Measurements from ENCODE around the gene SRGAP1.
"Not testable (repeated sequence)": the region's sequence is repeated elsewhere in the genome, so short reads cannot be mapped to it uniquely, and the experiment has no call there.

SRGAP1 gene

DNA sequence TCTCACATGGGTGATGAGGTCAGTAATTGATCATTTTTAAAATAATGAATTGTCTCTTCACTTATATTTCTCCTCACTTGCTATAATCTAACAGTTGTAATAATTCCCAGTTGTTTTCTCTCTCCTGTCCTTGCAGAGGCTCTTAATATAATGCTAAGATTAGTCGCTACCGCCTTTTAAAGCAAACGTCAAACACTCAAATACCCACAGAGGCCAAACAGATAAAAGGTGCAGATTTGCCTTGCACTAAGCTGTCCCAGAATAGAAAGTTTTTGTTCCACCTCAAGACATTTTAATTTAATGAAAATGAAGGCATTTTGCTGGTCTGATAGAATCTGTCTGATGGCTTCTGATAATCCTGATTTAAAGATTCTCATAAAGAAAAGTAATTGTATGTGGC is 218.6 kb downstream of the SRGAP1 start:
- Histone ChIP-seq H4K20me1 (no peaks in the 10 kb centered on the region), H3K27me3 (no peaks in the 10 kb centered on the region), H3K4me1 (no peaks in the 10 kb centered on the region), H3K9me3 (no peaks in the 10 kb centered on the region), H3K9ac (no peak overlapping the region), H3K4me3 (no peak overlapping the region), H3K36me3 (no peaks in the 10 kb centered on the region), H3K27ac (no peak overlapping the region), H3K4me2 (no peak overlapping the region)
- no peak for TF ChIP-seq Cebpa-rat (IDR thresholded peaks at IDR 0.05)

DNA sequence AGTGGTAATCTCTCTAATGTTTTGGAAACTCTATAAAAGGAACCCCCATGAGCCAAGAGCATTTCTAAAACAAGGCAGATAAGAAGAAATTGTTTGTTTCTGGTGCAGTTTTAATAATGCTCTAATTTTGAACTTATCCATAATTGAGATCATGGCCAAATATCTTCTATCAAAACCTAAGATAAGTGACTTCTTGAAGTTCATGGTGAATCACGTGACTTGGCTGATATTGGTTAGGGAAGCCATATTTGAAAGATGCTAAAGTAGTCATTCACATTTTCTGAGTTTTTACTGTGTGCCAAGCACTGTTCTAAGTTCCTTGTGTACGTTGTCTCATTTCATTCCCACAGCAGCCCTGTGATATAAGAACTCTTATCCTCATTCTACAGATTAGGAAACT is 219.7 kb downstream of the SRGAP1 start:
- Histone ChIP-seq H4K20me1 (no peaks in the 10 kb centered on the region), H3K36me3 (no peaks in the 10 kb centered on the region), H3K9me3 (no peaks in the 10 kb centered on the region), H3K9ac (no peak overlapping the region), H3K27me3 (no peaks in the 10 kb centered on the region), H3K4me1 (no peaks in the 10 kb centered on the region), H3K27ac (no peak overlapping the region), H3K4me2 (no peak overlapping the region), H3K4me3 (no peak overlapping the region)
- no peak for TF ChIP-seq Cebpa-rat (IDR thresholded peaks at IDR 0.05)

DNA sequence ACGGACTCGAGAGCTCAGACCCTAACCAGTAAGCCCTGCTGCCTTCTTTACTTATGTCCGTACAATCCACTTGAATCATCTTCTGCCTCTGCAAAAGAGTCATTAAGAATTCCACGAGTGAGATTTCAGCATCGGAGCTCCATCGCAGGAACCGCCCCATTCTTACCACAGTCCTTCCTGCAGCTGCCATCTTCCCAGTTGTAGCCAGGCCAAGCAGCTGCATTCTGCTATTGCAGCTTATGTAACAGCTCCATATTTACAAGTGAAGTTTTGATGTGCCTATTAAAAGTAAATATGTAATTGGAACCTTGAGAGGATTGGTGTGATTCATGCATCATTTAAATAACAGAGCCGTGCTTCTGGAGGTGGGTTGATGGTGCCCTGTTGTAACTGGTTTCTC is 220.2 kb downstream of the SRGAP1 start:
- H3K9me3 ChIP-seq: no peaks in the 10 kb centered on the region
- H3K4me1 ChIP-seq: no peaks in the 10 kb centered on the region
- no peak overlapping the region for H3K4me2 ChIP-seq
- TF ChIP-seq Cebpa-rat (IDR thresholded peaks at IDR 0.05): no peak
- H3K4me3 ChIP-seq: no peak overlapping the region
- no peak overlapping the region for H3K27ac ChIP-seq
- no peaks in the 10 kb centered on the region for H4K20me1 ChIP-seq
- H3K9ac ChIP-seq: no peak overlapping the region
- H3K27me3 ChIP-seq: no peaks in the 10 kb centered on the region
- no peaks in the 10 kb centered on the region for H3K36me3 ChIP-seq

DNA sequence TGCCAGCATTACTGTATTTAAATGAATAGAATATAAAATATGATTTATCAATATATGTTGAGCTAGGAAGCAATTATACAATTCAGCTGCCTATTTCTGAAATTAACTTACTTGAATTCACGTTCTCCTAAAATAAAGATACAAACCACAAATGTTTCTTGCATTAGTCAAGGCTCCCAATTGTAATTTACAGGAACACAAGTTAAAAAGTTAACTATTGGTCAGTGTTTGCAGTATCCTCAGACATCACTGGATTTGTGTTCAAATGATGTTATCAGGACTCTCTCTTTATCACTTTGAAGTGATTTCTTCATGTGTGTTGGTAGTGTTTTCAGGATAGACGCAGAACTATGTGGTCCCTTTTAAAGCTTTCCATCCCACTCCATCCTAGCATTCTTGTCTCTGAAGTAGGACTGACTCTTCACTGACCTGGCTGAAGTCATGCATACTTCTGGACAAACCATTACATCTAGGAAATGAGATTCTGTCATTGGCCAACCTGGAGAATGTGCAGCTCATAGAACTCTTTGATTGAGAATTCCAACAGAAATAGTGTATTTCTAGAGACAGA is 221.5 kb downstream of the SRGAP1 start:
- H3K36me3 ChIP-seq: no peaks in the 10 kb centered on the region

DNA sequence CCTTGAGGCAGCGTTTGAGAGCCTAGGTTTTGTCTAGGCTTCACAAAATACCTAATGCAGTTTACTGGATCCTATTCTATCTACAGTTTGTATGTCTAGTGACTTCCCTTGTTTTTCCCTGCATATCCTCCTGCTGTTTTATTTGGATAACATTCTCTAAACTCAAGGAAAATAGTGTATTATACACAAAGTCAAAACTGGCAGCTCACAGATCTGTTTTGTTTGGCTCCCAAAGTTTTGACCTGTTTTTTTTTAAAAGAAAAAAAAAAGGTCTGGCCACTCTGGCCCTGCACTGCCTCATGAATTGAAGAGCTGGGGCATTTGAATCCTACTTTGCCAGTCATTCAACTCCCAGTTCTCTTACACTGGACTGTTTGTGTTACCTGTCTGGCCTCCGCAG is 222.3 kb downstream of the SRGAP1 start:
- Histone ChIP-seq H3K9me3 (no peaks in the 10 kb centered on the region), H3K4me2 (no peak overlapping the region), H3K27me3 (no peaks in the 10 kb centered on the region), H3K9ac (no peak overlapping the region), H3K36me3 (no peaks in the 10 kb centered on the region), H4K20me1 (no peaks in the 10 kb centered on the region), H3K27ac (no peak overlapping the region), H3K4me3 (no peak overlapping the region), H3K4me1 (no peaks in the 10 kb centered on the region)
- no peak for TF ChIP-seq Cebpa-rat (IDR thresholded peaks at IDR 0.05)

More for the DNA sequence above, 221.5 kb downstream of the SRGAP1 start:
- Histone ChIP-seq H4K20me1 (no peaks in the 10 kb centered on the region), H3K4me1 (no peaks in the 10 kb centered on the region), H3K9ac (no peak overlapping the region), H3K27me3 (no peaks in the 10 kb centered on the region), H3K9me3 (no peaks in the 10 kb centered on the region), H3K4me3 (no peak overlapping the region), H3K4me2 (no peak overlapping the region), H3K27ac (no peak overlapping the region)
- TF ChIP-seq Cebpa-rat (IDR thresholded peaks at IDR 0.05): no peak

DNA sequence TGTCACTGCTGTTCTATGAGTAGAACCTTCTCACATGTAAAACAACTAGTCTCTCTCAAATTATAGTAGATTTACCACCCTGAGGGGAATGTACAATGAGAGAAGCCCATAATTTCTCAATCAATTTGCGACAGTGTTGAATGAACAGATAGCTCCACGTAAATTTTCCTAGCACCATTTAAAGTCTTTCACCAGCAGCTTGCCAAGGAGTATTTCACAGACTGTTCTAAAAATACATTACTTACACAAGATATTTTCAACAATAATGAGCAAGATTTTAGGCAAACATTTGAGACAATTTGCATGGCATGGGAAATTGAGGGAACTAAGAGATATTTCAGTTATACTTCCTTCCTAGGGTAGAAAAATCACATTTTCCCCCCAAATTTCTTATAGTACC is 226.0 kb downstream of the SRGAP1 start:
- H3K4me2 ChIP-seq: no peak overlapping the region
- no peaks in the 10 kb centered on the region for H3K36me3 ChIP-seq
- H3K9ac ChIP-seq: no peak overlapping the region
- H3K27me3 ChIP-seq: no peaks in the 10 kb centered on the region
- no peak for TF ChIP-seq Cebpa-rat (IDR thresholded peaks at IDR 0.05)
- H4K20me1 ChIP-seq: no peaks in the 10 kb centered on the region
- no peak overlapping the region for H3K27ac ChIP-seq
- H3K9me3 ChIP-seq: no peaks in the 10 kb centered on the region
- no peaks in the 10 kb centered on the region for H3K4me1 ChIP-seq
- H3K4me3 ChIP-seq: no peak overlapping the region

DNA sequence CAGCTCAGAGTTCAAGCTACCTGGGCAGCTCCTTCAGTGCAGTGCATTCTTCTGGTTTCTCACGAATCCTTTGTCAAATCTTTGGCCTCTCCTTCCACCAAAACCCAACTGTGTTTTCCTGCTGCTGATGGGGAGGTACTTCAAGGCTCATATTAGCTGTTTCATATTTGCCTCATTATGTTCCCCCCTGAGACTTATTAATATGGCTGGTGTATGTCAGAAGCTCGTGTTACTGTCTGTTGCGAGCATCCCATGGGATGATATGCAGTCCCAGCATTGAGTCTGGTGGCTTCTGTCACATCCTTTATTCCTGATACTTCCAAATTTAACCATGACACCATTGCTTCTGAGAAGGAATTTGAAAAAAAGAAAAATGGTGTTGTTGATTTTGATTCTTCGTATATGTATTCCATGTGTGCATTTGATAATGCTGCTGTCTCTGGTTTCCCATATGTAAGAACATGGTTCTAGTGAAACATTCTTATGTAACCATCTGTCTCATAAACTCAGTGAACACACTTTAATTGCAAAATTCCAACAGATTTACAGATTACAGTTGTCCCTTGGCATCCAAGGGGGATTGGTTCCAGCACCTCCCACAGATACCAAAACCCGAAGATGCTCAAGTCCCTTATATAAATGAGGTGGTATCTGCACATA is 228.5 kb downstream of the SRGAP1 start:
- H3K4me1 ChIP-seq: no peaks in the 10 kb centered on the region
- no peaks in the 10 kb centered on the region for H4K20me1 ChIP-seq
- no peak overlapping the region for H3K4me2 ChIP-seq
- H3K9ac ChIP-seq: no peak overlapping the region
- H3K27me3 ChIP-seq: no peaks in the 10 kb centered on the region
- H3K36me3 ChIP-seq: no peaks in the 10 kb centered on the region
- no peak for TF ChIP-seq Cebpa-rat (IDR thresholded peaks at IDR 0.05)
- no peak overlapping the region for H3K27ac ChIP-seq
- no peaks in the 10 kb centered on the region for H3K9me3 ChIP-seq
- H3K4me3 ChIP-seq: no peak overlapping the region

DNA sequence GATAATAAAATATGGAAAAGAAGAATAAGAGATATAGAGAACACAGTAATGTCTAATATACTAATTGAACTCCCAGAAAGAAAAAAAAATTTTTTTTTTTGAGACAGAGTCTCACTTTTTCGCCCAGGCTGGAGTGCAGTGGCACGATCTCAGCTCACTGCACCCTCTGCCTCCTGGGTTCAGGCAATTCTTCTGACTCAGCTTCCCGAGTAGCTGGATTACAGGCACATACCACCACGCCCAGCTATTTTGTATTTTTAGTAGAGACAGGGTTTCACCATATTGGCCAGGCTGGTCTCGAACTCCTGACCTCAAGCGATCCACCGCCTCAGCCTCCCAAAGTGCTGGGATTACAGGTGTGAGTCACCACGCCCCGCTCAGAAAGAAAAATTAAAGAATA is 232.1 kb downstream of the SRGAP1 start:
- H3K9me3 ChIP-seq, H3K4me1 ChIP-seq, H3K27me3 ChIP-seq, H3K36me3 ChIP-seq, H3K27ac ChIP-seq, H3K4me3 ChIP-seq, H3K4me2 ChIP-seq, H4K20me1 ChIP-seq, H3K9ac ChIP-seq: not testable (repeated sequence)

DNA sequence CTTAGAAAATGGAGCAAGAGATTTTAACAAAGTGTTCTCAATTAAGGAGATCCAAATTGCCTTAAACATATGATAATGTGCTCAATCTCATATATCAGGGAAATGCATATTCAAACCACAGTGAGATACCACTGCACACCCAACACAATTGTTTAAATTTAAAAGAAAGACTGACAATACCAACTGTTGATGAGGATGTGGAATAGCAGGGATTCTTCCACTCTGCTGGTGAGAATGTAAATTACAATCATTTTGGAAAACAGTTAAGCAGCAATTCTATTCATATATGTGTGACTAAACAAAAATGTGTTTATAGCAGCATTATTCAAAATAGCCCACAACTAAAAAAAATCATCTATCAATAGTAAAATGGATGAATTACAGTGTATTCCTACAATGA is 233.4 kb downstream of the SRGAP1 start:
- Histone ChIP-seq H3K4me3 (no peak overlapping the region), H3K4me2 (no peak overlapping the region), H3K9me3 (no peaks in the 10 kb centered on the region), H4K20me1 (no peaks in the 10 kb centered on the region), H3K4me1 (no peaks in the 10 kb centered on the region), H3K27me3 (no peaks in the 10 kb centered on the region), H3K9ac (no peak overlapping the region), H3K36me3 (no peaks in the 10 kb centered on the region), H3K27ac (no peak overlapping the region)
- TF ChIP-seq Cebpa-rat (IDR thresholded peaks at IDR 0.05): no peak

DNA sequence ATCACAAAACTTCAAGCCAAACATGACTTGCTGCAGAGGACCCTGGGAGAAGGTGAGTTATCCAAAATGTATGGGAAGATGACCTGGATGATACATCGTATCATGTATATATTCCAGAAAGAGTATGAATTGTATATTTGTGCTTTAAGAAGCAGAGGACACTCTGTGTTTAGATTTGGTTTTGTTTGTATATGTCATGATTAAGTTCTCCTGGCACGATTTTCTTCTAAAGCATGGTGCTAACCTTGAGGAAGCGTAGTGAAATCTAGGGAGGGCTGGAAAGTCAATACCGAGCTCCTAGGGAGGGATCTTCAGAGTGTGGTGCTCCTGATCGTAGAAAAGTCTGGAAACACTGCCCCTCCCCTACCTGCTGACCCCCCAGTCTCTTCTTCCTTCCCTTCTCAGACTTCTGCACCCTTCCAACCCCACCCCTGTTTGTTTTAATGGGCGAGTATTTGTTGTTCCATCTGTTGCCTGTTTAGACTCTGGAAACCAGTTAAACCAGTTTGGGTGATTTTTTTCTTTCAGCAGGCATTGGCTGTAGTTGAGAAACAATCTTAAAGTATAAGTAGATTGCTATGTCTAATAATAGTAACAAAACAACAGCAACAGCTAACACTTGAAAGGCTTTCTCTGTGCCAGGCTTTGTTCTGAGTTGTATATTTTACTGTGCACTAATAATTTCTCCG is 236.0 kb downstream of the SRGAP1 start:
- H3K36me3 ChIP-seq: no peaks in the 10 kb centered on the region
- H3K9me3 ChIP-seq: no peaks in the 10 kb centered on the region
- no peak overlapping the region for H3K9ac ChIP-seq
- no peaks in the 10 kb centered on the region for H3K27me3 ChIP-seq
- H3K4me2 ChIP-seq: no peak overlapping the region
- H4K20me1 ChIP-seq: no peaks in the 10 kb centered on the region
- no peak overlapping the region for H3K4me3 ChIP-seq
- no peak for TF ChIP-seq Cebpa-rat (IDR thresholded peaks at IDR 0.05)
- no peaks in the 10 kb centered on the region for H3K4me1 ChIP-seq
- H3K27ac ChIP-seq: no peak overlapping the region

All from BLaER1 (cell line).